GM13977 (cell line): Measurements from ENCODE around the gene COQ9.

ENCODE experiments used
- DNase-seq: peaks from one replicate; pipeline ENCODE4 v3.0.0; 2012; ENCODE audit warnings: low spot score
- in situ Hi-C: fragments of 300-500 bp; cut with MboI; formaldehyde crosslinking; loops from one replicate; pipeline ENCODE4 v1.12.0; 2022; ENCODE audit warnings: low sequenced_read_pairs, low pct_unique_long_range_greater_than_20kb, mixed read lengths, inconsistent platforms; ENCODE audit not compliant: unreplicated experiment
- TF ChIP-seq, protein P1 (sequence below): IDR thresholded peaks from 2 replicates; pipeline ENCODE4 v1.5.1; 2012; ENCODE audit warnings: mild to moderate bottlenecking, control low read depth; ENCODE audit not compliant: insufficient read depth; ENCODE audit errors: extremely low read depth, missing control alignments

Gene COQ9

GRCh38 chr16:57474671-57475661 lies 27.7 kb downstream of the COQ9 start:
- in situ Hi-C loops, result no loop called here
- no peak for DNase-seq
- TF ChIP-seq, protein P1, sequence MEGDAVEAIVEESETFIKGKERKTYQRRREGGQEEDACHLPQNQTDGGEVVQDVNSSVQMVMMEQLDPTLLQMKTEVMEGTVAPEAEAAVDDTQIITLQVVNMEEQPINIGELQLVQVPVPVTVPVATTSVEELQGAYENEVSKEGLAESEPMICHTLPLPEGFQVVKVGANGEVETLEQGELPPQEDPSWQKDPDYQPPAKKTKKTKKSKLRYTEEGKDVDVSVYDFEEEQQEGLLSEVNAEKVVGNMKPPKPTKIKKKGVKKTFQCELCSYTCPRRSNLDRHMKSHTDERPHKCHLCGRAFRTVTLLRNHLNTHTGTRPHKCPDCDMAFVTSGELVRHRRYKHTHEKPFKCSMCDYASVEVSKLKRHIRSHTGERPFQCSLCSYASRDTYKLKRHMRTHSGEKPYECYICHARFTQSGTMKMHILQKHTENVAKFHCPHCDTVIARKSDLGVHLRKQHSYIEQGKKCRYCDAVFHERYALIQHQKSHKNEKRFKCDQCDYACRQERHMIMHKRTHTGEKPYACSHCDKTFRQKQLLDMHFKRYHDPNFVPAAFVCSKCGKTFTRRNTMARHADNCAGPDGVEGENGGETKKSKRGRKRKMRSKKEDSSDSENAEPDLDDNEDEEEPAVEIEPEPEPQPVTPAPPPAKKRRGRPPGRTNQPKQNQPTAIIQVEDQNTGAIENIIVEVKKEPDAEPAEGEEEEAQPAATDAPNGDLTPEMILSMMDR, result no peak

DNA sequence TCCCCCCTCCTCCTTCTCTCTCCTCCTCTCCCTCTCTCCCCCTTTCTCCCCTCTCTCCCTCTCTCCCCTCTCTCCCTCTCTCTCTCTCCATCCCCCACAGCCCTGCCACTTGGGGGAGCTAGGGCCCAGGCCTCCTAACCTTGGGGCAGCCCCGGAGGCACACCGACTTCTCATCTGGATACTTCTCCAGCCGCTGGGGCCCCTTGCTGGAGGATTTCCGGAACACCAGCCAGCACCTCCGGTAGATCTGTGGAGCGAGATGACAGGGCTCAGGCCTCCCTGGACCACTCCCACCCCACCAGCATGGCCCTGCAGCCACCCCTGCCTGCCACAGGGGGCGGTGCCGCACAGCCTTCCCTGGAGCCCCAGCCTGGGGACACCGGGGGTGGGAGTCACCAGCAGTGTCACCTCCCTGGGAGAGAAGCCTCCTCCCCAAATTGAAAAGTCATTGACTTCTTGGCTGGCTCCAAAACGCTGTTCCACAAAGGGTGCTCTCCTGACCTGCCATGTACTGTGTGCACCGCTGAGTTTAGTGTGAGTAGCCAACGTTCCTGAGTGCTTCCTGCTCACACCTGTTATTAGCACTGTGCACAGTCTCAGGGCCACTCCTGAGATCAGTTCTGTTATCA lies 28.5 kb downstream of the COQ9 start:
- in situ Hi-C loops, result no loop called here
- TF ChIP-seq, protein P1, result peak; percentile 70
- peak; percentile 88 for DNase-seq

DNA sequence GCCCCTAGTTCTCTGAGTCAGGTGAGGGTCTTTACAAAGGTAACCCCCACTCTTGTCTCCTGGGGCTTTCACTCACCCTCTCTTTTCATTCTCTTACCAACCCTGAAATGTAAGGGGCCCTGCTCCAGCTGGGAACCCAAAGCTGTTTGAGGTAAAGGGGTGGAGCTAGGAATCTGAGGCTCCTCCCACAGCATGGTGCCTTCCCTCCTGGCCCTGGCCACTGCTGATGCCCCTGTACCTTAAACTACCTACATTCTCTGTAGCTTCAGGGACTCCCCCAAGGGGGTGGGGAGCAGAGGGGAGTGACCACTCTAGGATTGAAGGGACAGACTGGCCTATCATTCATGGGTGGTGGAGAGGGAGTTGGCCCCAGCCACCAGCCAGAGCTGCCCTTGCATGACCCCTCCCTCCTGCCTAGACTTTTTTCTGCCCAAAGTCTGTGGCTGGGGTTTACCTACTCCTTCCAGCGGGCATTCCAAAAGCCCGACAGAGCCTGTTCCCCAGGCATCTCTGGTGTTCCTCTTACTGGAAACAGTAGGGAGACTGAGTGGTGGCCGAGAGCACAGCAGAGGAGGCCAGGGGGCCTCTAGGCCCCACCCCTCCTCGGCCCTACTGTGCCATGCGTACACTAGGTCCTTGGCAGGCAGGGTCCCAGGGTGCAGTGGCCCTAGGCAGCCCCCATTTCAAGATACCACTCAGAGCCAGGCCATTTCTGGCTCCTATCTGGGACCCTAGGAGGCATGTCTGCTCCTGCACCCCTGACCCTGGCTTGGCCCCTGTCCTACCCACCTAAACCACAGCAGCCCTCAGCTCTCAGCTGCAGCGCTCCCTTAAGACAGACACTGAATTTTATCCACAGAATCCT lies 29.5 kb downstream of the COQ9 start:
- DNase-seq, result no peak
- in situ Hi-C loops, result no loop called here
- TF ChIP-seq, protein P1, result no peak

DNA sequence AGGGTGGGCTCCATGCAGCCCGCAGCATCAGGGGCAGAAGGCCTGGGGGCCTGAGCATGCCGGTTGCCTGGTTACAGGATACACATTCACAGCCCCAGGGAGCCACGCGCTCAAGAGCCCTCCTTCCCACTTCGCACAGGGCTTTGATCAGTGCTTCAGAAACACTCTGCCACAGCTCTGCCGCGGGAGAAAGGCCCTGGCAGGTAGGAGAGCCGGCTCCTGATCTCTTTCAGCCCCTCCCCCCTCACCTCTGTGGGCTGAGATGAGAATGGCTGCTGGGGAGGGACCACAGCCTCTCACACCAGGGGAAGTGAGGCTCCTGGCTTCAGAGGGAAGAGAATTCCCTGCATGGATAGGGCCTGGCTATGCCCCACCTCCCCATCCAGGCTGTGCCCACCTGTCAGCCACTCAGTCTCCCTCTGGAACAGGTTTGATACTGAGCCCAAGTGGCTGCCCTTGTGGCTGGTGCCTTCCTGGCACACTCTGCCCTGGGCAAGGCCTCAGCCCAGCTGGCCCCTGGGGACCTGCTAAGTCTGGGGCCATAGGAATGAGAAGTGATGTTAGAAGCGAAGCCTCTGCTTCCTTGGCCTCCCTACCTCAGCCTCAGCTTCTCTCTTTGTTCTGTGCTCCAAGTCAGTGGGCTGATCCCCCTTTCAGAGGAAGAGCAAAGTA lies 30.4 kb downstream of the COQ9 start:
- TF ChIP-seq, protein P1, result no peak
- DNase-seq, result no peak
- in situ Hi-C loops, result no loop called here

- in situ Hi-C loops, result no loop called here
- DNase-seq, result no peak
Measured at GRCh38 chr16:57478396-57479204, 31.3 kb downstream of the COQ9 start.

More at GRCh38 chr16:57478396-57479204, 31.3 kb downstream of the COQ9 start:
- TF ChIP-seq, protein P1, result no peak
